ENCODE results near the gene ITLN2. TPM values are rescaled to one million over a fixed set of nuclear protein-coding genes. Genes with fewer than 3 reads are reported as not detected.

ITLN2 gene
- total and polyA plus RNA-seq, 2 donors (not counting 3 experiments of a cell fraction or from before 2014, with no cell fraction given), result 0.46 TPM; not detected in 1

- dilution Hi-C loops (cut with MboI; ENCODE audit: extremely low pct_ligation_motif_present, low sequenced_read_pairs), result no loop called here
- no peak overlapping the region for H3K4me3 ChIP-seq (replicated peaks in 1 of 3; ENCODE audit: insufficient read depth in 1 of 3, low read depth in 1 of 3, low read length in 3 of 3)
- FAIRE-seq (no peak), DNase-seq (ENCODE audit: low read depth, low spot score) (no peak)
- H3K79me2 ChIP-seq (ENCODE audit: control insufficient read depth, insufficient read depth, low read length), result no peaks in the 10 kb centered on the region
- POLR2A ChIA-PET, result no interaction called here
- intact Hi-C loops (cut with micrococcal nuclease), result no loop called here
- H3K4me2 ChIP-seq (ENCODE audit: insufficient read depth, low read length), result no peak overlapping the region
- H3K36me3 ChIP-seq (ENCODE audit: control insufficient read depth in 2 of 2, extremely low read depth in 1 of 2, insufficient read depth in 2 of 2, low read length in 2 of 2), result no peaks in the 10 kb centered on the region
- no peaks in the 10 kb centered on the region for H3K9me3 ChIP-seq (replicated peaks; ENCODE audit: control insufficient read depth, insufficient read depth, low read length)
- no peak overlapping the region for H3K9ac ChIP-seq (replicated peaks; ENCODE audit: extremely low read depth, insufficient read depth, low read length)
- H4K20me1 ChIP-seq (replicated peaks; ENCODE audit: control insufficient read depth, extremely low read depth, insufficient read depth, low read length), result no peaks in the 10 kb centered on the region
- H3K27me3 ChIP-seq (ENCODE audit: control insufficient read depth in 2 of 2, insufficient read depth in 2 of 2, low read length in 2 of 2), result peaks cover 2 to 15% of the 10 kb centered on the region in 2 experiments
- BruUV-seq (replicated peaks), result no TSS peak
- CTCF ChIA-PET, result interaction anchor here (1.0 to 4.3 kb wide), 5 partner anchors 9 to 27 kb away, joined by 3 to 22 read pairs (median 4); no protein-coding TSS in a partner anchor
- H3K9me1 ChIP-seq (replicated peaks; ENCODE audit: control insufficient read depth, extremely low read depth, insufficient read depth, low read length), result no peaks in the 10 kb centered on the region
- TF ChIP-seq MAX (IDR thresholded peaks at IDR 0.05; ENCODE audit: insufficient read depth, insufficient read length) (no peak), EZH2 (IDR thresholded peaks at IDR 0.05; ENCODE audit: borderline replicate concordance, low read depth, low read length, severe bottlenecking) (no peak), CTCF (IDR thresholded peaks at IDR 0.05; ENCODE audit: extremely low read depth in 1 of 2, insufficient read depth in 1 of 2, low read depth in 1 of 2, low read length in 2 of 2) (no peak), GATA2 (IDR thresholded peaks at IDR 0.05; ENCODE audit: insufficient read depth, insufficient read length, low read depth, low read length) (no peak), FOS (IDR thresholded peaks at IDR 0.05; ENCODE audit: borderline replicate concordance, insufficient read depth, low read length) (no peak), POLR2A (IDR thresholded peaks at IDR 0.05; ENCODE audit: low read depth, low read length) (no peak)
- no peak overlapping the region for H3K27ac ChIP-seq (ENCODE audit: insufficient read depth, low read depth, low read length)
- no peaks in the 10 kb centered on the region for H3K4me1 ChIP-seq (ENCODE audit: control insufficient read depth, extremely low read depth, insufficient read depth, low read length)
- no peak overlapping the region for H2AFZ ChIP-seq (ENCODE audit: low read depth, low read length)
Observed at GRCh38 chr1:160978510-160978927, 23.9 kb upstream of the ITLN2 start.
